ENCODE data around the gene TRPM1. TPM values are rescaled to one million over a fixed set of nuclear protein-coding genes. Genes with fewer than 3 reads are reported as not detected.
"Not testable (repeated sequence)": the region's sequence is repeated elsewhere in the genome, so short reads cannot be mapped to it uniquely, and the experiment has no call there.

The TRPM1 gene
- total RNA-seq, 2 donors from 2014 or later: 5.5 TPM; not detected in 1

GRCh38 chr15:31090766-31091165 is 10.8 kb downstream of the TRPM1 start:
- Histone ChIP-seq H3K36me3 (no peaks in the 10 kb centered on the region), H3K27ac (no peak overlapping the region), H3K9me3 (no peaks in the 10 kb centered on the region), H3K4me3 (no peak overlapping the region), H3K4me1 (replicated peaks) (no peaks in the 10 kb centered on the region), H3K27me3 (replicated peaks; ENCODE audit: insufficient read depth) (no peaks in the 10 kb centered on the region)
- intact Hi-C loops (cut with DNase I): loop anchor here (2.0 kb wide), 1 partner anchor 16 kb away; no protein-coding TSS in a partner anchor
- no peak for DNase-seq (ENCODE audit: low spot score)
- TF ChIP-seq POLR2AphosphoS5 (IDR thresholded peaks at IDR 0.05) (no peak), POLR2A (IDR thresholded peaks at IDR 0.05) (no peak)
- TF ChIP-seq, protein P1, sequence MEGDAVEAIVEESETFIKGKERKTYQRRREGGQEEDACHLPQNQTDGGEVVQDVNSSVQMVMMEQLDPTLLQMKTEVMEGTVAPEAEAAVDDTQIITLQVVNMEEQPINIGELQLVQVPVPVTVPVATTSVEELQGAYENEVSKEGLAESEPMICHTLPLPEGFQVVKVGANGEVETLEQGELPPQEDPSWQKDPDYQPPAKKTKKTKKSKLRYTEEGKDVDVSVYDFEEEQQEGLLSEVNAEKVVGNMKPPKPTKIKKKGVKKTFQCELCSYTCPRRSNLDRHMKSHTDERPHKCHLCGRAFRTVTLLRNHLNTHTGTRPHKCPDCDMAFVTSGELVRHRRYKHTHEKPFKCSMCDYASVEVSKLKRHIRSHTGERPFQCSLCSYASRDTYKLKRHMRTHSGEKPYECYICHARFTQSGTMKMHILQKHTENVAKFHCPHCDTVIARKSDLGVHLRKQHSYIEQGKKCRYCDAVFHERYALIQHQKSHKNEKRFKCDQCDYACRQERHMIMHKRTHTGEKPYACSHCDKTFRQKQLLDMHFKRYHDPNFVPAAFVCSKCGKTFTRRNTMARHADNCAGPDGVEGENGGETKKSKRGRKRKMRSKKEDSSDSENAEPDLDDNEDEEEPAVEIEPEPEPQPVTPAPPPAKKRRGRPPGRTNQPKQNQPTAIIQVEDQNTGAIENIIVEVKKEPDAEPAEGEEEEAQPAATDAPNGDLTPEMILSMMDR (IDR thresholded peaks at IDR 0.05): no peak
- 87% methylated on average over 4 of the region's 4 CpGs for WGBS

GRCh38 chr15:31089368-31090047 is 12.0 kb downstream of the TRPM1 start:
- Histone ChIP-seq H3K9me3 (no peaks in the 10 kb centered on the region), H3K36me3 (no peaks in the 10 kb centered on the region), H3K4me1 (replicated peaks) (no peaks in the 10 kb centered on the region), H3K4me3 (no peak overlapping the region), H3K27me3 (replicated peaks; ENCODE audit: insufficient read depth) (no peaks in the 10 kb centered on the region), H3K27ac (no peak overlapping the region)
- no peak for TF ChIP-seq POLR2AphosphoS5 (IDR thresholded peaks at IDR 0.05)
- TF ChIP-seq, protein P1 (IDR thresholded peaks at IDR 0.05): no peak
- WGBS: 89% methylated on average over 18 of the region's 18 CpGs
- intact Hi-C loops (cut with DNase I): loop anchor here (2.0 kb wide), 1 partner anchor 15 kb away; no protein-coding TSS in a partner anchor
- DNase-seq (ENCODE audit: low spot score): no peak

DNA sequence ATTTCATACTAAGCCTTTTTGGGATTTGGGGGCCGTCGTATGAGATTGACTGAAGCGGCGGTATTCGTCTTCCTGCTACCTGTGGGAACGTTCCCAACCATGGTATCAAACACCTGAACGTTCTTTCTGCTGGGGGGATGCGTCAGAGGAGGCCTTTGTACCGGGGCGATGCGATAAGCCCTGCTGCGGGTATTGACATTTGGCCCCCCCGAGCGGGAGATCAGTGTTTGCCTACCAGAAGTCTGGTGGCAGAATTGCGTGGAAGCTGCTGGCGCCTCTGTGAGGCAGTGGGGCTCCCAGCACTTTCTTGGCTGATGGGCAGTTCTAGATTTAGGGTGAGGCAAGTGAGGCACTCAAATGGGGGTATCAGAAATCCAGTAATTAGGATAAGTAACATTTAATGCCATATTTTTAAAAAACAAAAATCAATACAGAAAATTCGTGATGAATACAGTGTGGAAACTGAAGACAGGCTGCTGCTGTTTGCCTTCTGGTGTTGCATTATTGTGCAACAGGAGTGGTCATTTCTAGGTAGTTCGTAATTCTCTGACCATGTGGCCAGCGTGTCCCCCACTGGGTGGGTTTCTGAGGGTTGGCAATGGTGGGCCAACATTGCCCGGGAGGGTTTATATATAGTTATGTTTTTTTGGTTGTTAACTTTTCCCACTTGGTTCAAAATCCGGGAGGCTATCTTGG is 12.7 kb downstream of the TRPM1 start:
- H3K36me3 ChIP-seq: no peaks in the 10 kb centered on the region
- H3K27me3 ChIP-seq (replicated peaks; ENCODE audit: insufficient read depth): no peaks in the 10 kb centered on the region
- no peak for DNase-seq (ENCODE audit: low spot score)
- TF ChIP-seq, protein P1 (IDR thresholded peaks at IDR 0.05): no peak
- TF ChIP-seq POLR2AphosphoS5 (IDR thresholded peaks at IDR 0.05): no peak
- no peak for TF ChIP-seq POLR2A (IDR thresholded peaks at IDR 0.05)
- intact Hi-C loops (cut with DNase I): no loop called here
- H3K4me3 ChIP-seq: no peak overlapping the region
- no peaks in the 10 kb centered on the region for H3K9me3 ChIP-seq
- H3K4me1 ChIP-seq (replicated peaks): peaks cover 1% of the 10 kb centered on the region
- 95% methylated on average over 21 of the region's 21 CpGs for WGBS
- no peak overlapping the region for H3K27ac ChIP-seq

- H3K4me1 ChIP-seq (replicated peaks); H3K27ac ChIP-seq; H3K27me3 ChIP-seq (replicated peaks; ENCODE audit: insufficient read depth); intact Hi-C loops (cut with DNase I); H3K4me3 ChIP-seq; H3K36me3 ChIP-seq; H3K9me3 ChIP-seq; DNase-seq (ENCODE audit: low spot score): not testable (repeated sequence)
- 73% methylated on average over 8 of the region's 8 CpGs for WGBS
These were observed 13.5 kb downstream of the TRPM1 start for GRCh38 chr15:31088041-31088440.

GRCh38 chr15:31086344-31086743 is 15.2 kb downstream of the TRPM1 start:
- Histone ChIP-seq H3K36me3 (no peaks in the 10 kb centered on the region), H3K4me3 (no peak overlapping the region), H3K9me3 (no peaks in the 10 kb centered on the region), H3K27me3 (replicated peaks; ENCODE audit: insufficient read depth) (no peaks in the 10 kb centered on the region), H3K27ac (no peak overlapping the region), H3K4me1 (replicated peaks) (peaks cover 13% of the 10 kb centered on the region)
- WGBS: 84% methylated on average over 4 of the region's 4 CpGs
- intact Hi-C loops (cut with DNase I): no loop called here
- no peak for DNase-seq (ENCODE audit: low spot score)
- TF ChIP-seq POLR2A (IDR thresholded peaks at IDR 0.05) (no peak), POLR2AphosphoS5 (IDR thresholded peaks at IDR 0.05) (no peak)
- TF ChIP-seq, protein P1 (IDR thresholded peaks at IDR 0.05): no peak
